ENCODE results near the gene JKAMP.

JKAMP gene

GRCh38 chr14:59481407-59481806 is 2.9 kb upstream of the JKAMP start:
- DNase-seq (ENCODE audit: low spot score) = no peak

DNA sequence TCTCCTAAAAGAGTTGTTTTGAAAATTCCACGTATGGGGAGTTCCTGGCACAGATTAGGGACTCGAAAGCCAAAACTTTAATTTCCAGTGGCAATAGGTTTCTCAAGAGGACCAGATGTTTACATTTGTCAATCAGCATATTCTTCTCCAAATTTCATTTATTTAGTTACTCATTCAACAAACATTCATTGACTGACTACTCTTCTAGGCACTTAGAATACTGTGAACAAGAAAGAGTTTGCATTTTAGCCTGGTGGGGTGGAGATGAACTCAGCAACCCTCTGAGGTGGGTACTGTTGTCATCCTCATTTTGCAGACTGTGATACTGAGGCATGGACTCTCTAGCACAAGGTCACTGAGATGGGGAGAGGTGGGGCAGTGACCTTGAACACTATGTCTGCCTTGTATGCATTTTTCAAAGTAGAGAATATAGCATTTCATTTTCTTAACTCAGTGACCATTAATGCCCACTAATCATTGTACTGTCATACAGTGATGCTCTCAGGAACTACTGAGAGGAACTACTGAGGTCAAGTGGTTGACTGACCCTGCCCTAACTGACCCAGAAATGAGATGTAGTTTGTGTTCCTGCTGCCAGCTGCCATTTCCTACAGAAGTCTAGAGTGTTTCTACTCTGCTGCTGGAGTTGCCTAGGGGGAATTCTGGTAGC is 2.3 kb upstream of the JKAMP start:
- DNase-seq (ENCODE audit: low spot score) = no peak

- peak; percentile 63 for DNase-seq (ENCODE audit: low spot score)
Observed at GRCh38 chr14:59482541-59483331, 1.6 kb upstream of the JKAMP start.

- DNase-seq (ENCODE audit: low spot score) = peak; percentile 2
Observed at GRCh38 chr14:59483363-59483762, 954 bp upstream of the JKAMP start.

GRCh38 chr14:59484639-59485175 is 390 bp downstream of the JKAMP start:
- no peak for DNase-seq (ENCODE audit: low spot score)

DNA sequence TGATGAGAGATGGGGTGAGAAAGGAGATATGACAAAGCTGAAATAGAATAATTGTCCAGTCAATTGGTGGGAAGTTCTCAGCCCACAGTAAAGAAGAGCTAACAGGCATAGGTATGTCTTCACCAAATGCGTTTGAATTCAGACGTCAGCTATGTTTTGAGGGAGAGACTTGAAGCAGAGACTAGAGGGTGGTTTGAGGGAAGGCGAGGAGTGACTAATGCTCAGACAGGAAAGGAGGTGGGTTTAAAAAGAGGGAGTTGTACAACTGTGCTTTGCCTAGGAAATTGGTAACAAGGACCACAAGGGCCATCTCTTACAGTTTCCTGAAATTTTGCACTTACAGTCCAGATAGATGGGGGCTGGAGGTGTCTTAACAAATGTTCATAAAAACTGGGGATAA is 6.4 kb downstream of the JKAMP start:
- DNase-seq (ENCODE audit: low spot score) = no peak

- DNase-seq (ENCODE audit: low spot score) = no peak
Observed at GRCh38 chr14:59492384-59492783, 8.1 kb downstream of the JKAMP start.

GRCh38 chr14:59500732-59501131 is 16.4 kb downstream of the JKAMP start:
- DNase-seq (ENCODE audit: low spot score) = no peak

GRCh38 chr14:59503256-59503655 is 18.9 kb downstream of the JKAMP start:
- no peak for DNase-seq (ENCODE audit: low spot score)

- peak; percentile 69 for DNase-seq (ENCODE audit: low spot score)
Observed at GRCh38 chr14:59507063-59507751, 22.9 kb downstream of the JKAMP start.

- DNase-seq (ENCODE audit: low spot score) = no peak
Observed at GRCh38 chr14:59507752-59508103, 23.4 kb downstream of the JKAMP start.

DNA sequence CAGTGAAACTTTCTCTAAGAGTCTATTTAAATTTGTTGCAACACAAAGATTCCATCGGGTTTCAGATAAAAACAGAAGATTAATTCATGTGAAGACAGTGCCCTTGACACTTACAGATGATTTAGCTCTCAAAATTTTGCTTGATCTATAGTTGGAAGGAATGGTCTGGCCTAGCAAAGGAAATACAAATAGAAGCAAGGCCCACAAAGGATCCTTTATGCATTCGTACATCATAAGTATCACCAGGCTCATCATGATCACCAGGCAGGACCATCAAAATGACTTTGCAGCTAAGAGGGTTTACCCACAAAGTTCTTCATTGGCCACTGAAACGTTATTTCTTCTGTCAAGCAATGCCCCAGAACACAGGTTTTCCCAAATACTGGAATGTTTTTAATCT is 24.8 kb downstream of the JKAMP start:
- DNase-seq (ENCODE audit: low spot score) = peak; percentile 53

GRCh38 chr14:59510001-59510400 is 25.7 kb downstream of the JKAMP start:
- DNase-seq (ENCODE audit: low spot score) = no peak

DNA sequence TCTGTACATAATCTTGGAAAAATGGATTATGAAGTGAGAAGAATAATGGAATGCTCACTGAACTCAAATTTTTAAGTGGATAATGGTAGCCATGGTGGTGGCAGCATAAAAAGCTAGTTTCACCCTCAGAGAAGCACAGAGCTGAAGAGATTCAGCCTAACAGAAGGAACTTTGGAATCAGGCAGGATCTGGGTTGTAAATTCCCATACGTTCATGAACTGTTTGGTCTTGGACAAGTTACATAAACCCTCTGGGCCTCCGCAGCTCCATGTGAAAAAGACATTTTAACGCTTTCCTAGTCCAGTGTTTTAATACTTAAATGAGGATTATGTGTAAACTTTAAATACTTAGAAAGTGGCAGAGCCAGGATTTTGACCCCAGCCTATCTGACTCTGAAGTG is 26.6 kb downstream of the JKAMP start:
- no peak for DNase-seq (ENCODE audit: low spot score)

- DNase-seq (ENCODE audit: low spot score) = peak; percentile 19
Observed at GRCh38 chr14:59511916-59512575, 27.7 kb downstream of the JKAMP start.

DNA sequence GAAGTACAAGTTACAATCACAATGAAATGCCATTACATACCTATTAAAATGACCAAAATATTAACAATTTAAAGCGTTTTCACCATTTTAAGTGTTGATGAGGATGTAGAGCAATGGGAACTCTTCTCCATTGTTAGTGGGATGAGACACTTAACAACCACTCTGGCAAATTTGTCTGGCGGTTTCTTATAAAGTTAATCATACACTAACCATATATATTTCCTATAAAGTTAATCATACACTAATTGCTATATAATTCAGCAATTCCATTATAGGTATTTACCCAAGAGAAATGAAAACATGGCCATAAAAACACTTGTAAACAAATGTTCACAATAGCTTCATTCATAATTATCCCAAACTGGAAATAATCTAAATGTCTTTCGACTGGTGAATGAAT is 35.9 kb downstream of the JKAMP start:
- no peak for DNase-seq (ENCODE audit: low spot score)

DNA sequence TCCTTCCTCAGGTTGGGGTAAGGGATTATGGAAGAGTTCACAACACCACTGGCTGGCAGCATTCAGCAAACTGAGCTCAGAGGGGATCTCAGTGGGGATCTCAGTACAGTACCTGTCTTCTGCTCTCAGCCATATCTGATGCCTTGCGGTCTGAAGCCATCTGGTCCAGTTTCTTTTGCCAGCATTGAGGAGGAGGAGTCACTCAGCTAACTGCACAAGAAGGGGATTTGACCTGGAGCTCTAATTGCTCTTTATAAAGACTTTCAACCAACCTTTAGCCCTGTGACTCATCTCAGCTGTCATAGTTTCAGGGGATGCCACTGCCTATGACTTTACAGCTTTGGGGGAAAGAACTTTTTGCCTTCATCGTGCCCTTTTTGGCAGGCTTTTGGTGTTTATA is 44.9 kb downstream of the JKAMP start:
- DNase-seq (ENCODE audit: low spot score) = no peak

DNA sequence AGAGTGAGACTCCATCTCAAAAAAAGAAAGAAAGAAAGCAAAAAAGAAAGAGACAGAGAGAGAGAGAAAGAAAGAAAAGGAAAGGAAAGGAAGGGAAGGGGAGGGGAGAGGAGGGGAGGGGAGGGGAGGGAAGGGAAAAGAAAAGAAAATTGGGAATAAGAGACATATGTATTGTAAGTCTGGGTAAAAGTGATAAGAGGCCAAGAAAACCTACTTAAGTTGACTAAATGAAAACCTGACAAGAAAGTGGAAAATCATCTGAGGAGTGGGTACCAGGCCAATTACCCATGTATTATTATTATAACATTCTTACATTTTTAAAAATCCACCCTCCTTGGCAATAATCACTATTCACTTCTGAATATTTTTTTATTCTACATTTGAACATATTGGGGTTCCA is 46.0 kb downstream of the JKAMP start:
- no peak for DNase-seq (ENCODE audit: low spot score)

DNA sequence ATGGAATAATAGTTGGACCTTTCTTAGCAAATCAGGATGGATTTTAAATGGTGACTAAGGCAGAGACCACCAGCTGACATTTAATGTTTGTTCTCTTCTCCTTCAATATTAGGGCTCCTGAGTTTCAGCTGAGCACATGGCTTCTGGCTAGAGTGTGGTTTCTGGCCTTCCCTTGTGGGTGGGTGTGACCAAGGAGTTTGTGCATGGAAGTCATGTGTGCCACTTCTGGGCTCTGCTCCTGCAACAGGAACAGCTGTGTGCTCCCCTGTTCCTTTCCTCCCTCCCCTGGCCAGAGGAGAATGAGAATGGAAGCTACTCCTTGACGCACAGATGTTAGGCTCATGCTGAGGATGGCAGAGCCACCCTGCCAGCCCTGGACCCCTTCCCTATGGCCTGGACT is 48.1 kb downstream of the JKAMP start:
- no peak for DNase-seq (ENCODE audit: low spot score)

GRCh38 chr14:59534361-59534987 is 50.2 kb downstream of the JKAMP start:
- no peak for DNase-seq (ENCODE audit: low spot score)

DNA sequence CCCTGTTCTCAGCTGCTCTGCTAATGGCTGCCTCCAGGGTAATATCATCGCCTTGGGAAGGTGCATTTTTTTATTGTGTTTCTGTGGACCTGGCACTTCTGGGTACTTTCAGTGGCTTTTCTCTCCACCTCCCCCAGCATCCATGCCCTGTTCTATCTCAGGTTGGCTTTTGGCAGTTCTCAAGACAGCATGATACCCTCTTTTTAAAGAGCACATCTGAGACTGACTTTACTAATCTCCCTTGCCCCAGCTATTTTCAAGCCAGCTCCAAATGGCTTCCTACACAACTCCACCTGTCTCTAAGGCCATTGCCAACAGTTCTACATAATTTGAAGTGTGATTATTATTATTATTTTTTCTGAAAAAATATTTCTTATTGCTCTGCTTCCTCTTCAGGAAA is 53.2 kb downstream of the JKAMP start:
- DNase-seq (ENCODE audit: low spot score) = no peak

DNA sequence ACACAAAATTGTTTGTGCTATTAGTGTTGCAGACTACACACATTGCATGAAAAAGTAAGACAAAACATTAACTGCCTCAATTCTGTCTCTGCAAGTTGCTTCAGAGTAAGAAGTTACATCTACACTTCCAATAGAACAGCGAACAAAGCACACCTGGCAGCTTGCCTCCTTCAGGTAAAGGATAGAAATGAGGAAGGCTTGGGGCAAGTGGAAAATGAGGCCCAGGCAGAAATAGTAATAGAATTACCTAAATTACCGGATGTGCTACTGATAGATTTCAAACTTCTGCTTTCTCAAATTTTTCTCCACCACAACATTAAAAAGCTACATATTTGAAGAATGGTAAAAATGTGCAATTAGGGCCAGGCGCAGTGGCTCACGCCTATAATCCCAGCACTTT is 54.6 kb downstream of the JKAMP start:
- DNase-seq (ENCODE audit: low spot score) = no peak
